ENCODE measurements around the gene COBL. TPM values are rescaled to one million over a fixed set of nuclear protein-coding genes. Genes with fewer than 3 reads are reported as not detected.

The COBL gene
- polyA plus RNA-seq, 1 donor (not counting 4 experiments of a cell fraction or from before 2014, with no cell fraction given) = 4.5 TPM

DNA sequence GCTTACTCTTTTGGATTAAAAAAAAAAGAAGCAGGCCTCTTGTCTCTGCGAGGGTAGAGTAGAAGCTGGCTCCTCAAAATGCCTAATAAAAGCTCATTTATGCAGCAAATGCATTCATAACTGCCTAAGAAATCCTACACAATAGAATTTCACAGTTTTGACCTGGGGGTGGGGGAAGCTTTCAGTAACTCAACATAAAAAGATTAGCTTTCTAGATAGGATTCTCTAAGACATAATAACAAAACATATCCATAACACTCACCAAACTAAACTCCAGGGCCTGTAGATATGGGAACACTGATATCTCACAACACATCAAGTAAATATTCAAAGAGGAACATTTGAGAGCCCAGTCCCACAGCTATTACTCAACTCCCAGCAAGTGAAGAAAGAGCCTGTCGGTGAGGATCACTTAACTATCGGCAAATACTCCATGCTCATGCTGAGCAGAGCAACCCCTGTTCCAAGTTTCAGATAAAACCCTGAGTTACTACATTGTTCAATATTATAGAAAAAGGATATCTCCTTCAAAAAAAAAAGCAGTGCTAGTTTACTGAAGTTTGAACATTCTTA lies 88.1 kb downstream of the COBL start:
- Histone ChIP-seq H2AFZ (ENCODE audit: control insufficient read depth, low read length) (no peak overlapping the region), H3K79me2 (ENCODE audit: control insufficient read depth, insufficient read depth, low read length) (no peaks in the 10 kb centered on the region), H3K27ac (ENCODE audit: control insufficient read depth, insufficient read depth, low read length) (no peak overlapping the region), H3K9ac (ENCODE audit: control insufficient read depth, extremely low read depth, insufficient read depth, low read length) (no peak overlapping the region), H3K4me3 (ENCODE audit: control insufficient read depth in 2 of 3, extremely low read depth in 1 of 3, insufficient read depth in 2 of 3, low read depth in 1 of 3, low read length in 3 of 3) (no peak overlapping the region), H4K20me1 (ENCODE audit: control insufficient read depth, extremely low read depth, insufficient read depth, low read length) (no peaks in the 10 kb centered on the region), H3K4me2 (ENCODE audit: control insufficient read depth, extremely low read depth, insufficient read depth, low read depth, low read length) (no peak overlapping the region), H3K4me1 (ENCODE audit: control insufficient read depth, extremely low read depth, insufficient read depth, low read length) (peaks cover 21% of the 10 kb centered on the region), H3K36me3 (ENCODE audit: control insufficient read depth in 2 of 2, extremely low read depth in 1 of 2, insufficient read depth in 2 of 2, low read length in 2 of 2) (no peaks in the 10 kb centered on the region), H3K9me3 (ENCODE audit: control insufficient read depth, low read depth, low read length) (no peaks in the 10 kb centered on the region), H3K9me1 (ENCODE audit: control insufficient read depth, extremely low read depth, insufficient read depth, low read length) (no peaks in the 10 kb centered on the region), H3K27me3 (ENCODE audit: control insufficient read depth, extremely low read depth, insufficient read depth, low read length) (peaks cover 9% of the 10 kb centered on the region)
- FAIRE-seq = no peak
- TF ChIP-seq EZH2 (IDR thresholded peaks at IDR 0.05; ENCODE audit: low read length) = no peak
- TF ChIP-seq, protein P1, sequence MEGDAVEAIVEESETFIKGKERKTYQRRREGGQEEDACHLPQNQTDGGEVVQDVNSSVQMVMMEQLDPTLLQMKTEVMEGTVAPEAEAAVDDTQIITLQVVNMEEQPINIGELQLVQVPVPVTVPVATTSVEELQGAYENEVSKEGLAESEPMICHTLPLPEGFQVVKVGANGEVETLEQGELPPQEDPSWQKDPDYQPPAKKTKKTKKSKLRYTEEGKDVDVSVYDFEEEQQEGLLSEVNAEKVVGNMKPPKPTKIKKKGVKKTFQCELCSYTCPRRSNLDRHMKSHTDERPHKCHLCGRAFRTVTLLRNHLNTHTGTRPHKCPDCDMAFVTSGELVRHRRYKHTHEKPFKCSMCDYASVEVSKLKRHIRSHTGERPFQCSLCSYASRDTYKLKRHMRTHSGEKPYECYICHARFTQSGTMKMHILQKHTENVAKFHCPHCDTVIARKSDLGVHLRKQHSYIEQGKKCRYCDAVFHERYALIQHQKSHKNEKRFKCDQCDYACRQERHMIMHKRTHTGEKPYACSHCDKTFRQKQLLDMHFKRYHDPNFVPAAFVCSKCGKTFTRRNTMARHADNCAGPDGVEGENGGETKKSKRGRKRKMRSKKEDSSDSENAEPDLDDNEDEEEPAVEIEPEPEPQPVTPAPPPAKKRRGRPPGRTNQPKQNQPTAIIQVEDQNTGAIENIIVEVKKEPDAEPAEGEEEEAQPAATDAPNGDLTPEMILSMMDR (optimal IDR thresholded peaks at IDR 0.05 in 1 of 3, IDR thresholded peaks at IDR 0.05 in 1 of 3, conservative IDR thresholded peaks at IDR 0.05 in 1 of 3; ENCODE audit: extremely low read depth in 1 of 3, insufficient read depth in 2 of 3, low read length in 3 of 3) = no peak
- dilution Hi-C loops (cut with MboI; ENCODE audit: extremely low pct_ligation_motif_present, low sequenced_read_pairs) = no loop called here
- DNase-seq (ENCODE audit: low read depth, low spot score) = no peak

DNA sequence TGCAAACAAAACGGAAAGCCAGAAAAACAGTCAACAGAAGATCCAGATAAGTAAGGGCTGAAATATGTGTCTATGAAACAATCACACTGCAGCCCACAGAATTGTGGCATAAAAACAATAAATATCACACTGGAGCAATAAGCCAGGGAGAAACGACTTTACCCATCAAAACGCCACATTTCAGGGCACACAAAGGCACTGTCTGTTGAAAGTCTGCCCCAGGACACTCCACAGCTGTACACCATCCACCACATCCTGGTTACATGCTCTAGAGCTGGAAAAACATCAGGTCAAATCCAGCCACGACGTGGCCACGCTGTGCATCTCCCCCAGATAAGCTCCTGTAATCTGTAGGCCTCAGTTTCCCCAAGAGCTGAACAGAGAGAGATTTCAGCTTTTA lies 88.7 kb downstream of the COBL start:
- dilution Hi-C loops (cut with MboI; ENCODE audit: extremely low pct_ligation_motif_present, low sequenced_read_pairs) = no loop called here
- Histone ChIP-seq H3K27me3 (ENCODE audit: control insufficient read depth, extremely low read depth, insufficient read depth, low read length) (peaks cover 9% of the 10 kb centered on the region), H3K79me2 (ENCODE audit: control insufficient read depth, insufficient read depth, low read length) (no peaks in the 10 kb centered on the region), H3K36me3 (ENCODE audit: control insufficient read depth in 2 of 2, extremely low read depth in 1 of 2, insufficient read depth in 2 of 2, low read length in 2 of 2) (no peaks in the 10 kb centered on the region), H3K4me2 (ENCODE audit: control insufficient read depth, extremely low read depth, insufficient read depth, low read depth, low read length) (no peak overlapping the region), H3K27ac (ENCODE audit: control insufficient read depth, insufficient read depth, low read length) (no peak overlapping the region), H4K20me1 (ENCODE audit: control insufficient read depth, extremely low read depth, insufficient read depth, low read length) (no peaks in the 10 kb centered on the region), H3K4me1 (ENCODE audit: control insufficient read depth, extremely low read depth, insufficient read depth, low read length) (peaks cover 21% of the 10 kb centered on the region), H3K9me3 (ENCODE audit: control insufficient read depth, low read depth, low read length) (no peaks in the 10 kb centered on the region), H3K4me3 (ENCODE audit: control insufficient read depth in 2 of 3, extremely low read depth in 1 of 3, insufficient read depth in 2 of 3, low read depth in 1 of 3, low read length in 3 of 3) (no peak overlapping the region), H3K9me1 (ENCODE audit: control insufficient read depth, extremely low read depth, insufficient read depth, low read length) (no peaks in the 10 kb centered on the region), H3K9ac (ENCODE audit: control insufficient read depth, extremely low read depth, insufficient read depth, low read length) (no peak overlapping the region), H2AFZ (ENCODE audit: control insufficient read depth, low read length) (no peak overlapping the region)
- no peak for TF ChIP-seq EZH2 (IDR thresholded peaks at IDR 0.05; ENCODE audit: low read length)
- TF ChIP-seq, protein P1 (optimal IDR thresholded peaks at IDR 0.05 in 1 of 3, IDR thresholded peaks at IDR 0.05 in 1 of 3, conservative IDR thresholded peaks at IDR 0.05 in 1 of 3; ENCODE audit: extremely low read depth in 1 of 3, insufficient read depth in 2 of 3, low read length in 3 of 3) = no peak
- FAIRE-seq = no peak
- no peak for DNase-seq (ENCODE audit: low read depth, low spot score)
